HG03135 (cell line): ENCODE measurements around the gene ADSS1.

Experiments used
- ATAC-seq: cut with Tn5 transposase; IDR thresholded peaks from one replicate; pipeline ENCODE4 v1.9.1; 2021; ENCODE audit warnings: mild to moderate bottlenecking, moderate library complexity; ENCODE audit not compliant: unreplicated experiment

ADSS1 gene

GRCh38 chr14:104788873-104789663 is 65.0 kb downstream of the ADSS1 start:
- ATAC-seq, result no peak

- no peak for ATAC-seq
Observed at GRCh38 chr14:104789752-104790743, 66.0 kb downstream of the ADSS1 start.

- no peak for ATAC-seq
Observed at GRCh38 chr14:104791425-104791824, 67.4 kb downstream of the ADSS1 start.

GRCh38 chr14:104792101-104792884 is 68.3 kb downstream of the ADSS1 start:
- no peak for ATAC-seq

- no peak for ATAC-seq
Observed at GRCh38 chr14:104792945-104793702, 69.1 kb downstream of the ADSS1 start.

- ATAC-seq, result no peak
Observed at GRCh38 chr14:104793703-104793959, 69.6 kb downstream of the ADSS1 start.

- ATAC-seq, result no peak
Observed at GRCh38 chr14:104794099-104794498, 70.1 kb downstream of the ADSS1 start.

- no peak for ATAC-seq
Observed at GRCh38 chr14:104794631-104794992, 70.6 kb downstream of the ADSS1 start.

GRCh38 chr14:104794993-104795780 is 71.2 kb downstream of the ADSS1 start, which contains the start of gene AKT1:
AKT1 (minus strand) TSS chr14:104795748; CDS start chr14:104792643, 3,105 bp downstream.
- ATAC-seq, result peak; percentile 22

GRCh38 chr14:104795781-104796686 is 72.0 kb downstream of the ADSS1 start:
- ATAC-seq, result peak; percentile 31

GRCh38 chr14:104796687-104797081 is 72.7 kb downstream of the ADSS1 start:
- no peak for ATAC-seq
